Measurements from ENCODE around the gene DENND6A.

DNA sequence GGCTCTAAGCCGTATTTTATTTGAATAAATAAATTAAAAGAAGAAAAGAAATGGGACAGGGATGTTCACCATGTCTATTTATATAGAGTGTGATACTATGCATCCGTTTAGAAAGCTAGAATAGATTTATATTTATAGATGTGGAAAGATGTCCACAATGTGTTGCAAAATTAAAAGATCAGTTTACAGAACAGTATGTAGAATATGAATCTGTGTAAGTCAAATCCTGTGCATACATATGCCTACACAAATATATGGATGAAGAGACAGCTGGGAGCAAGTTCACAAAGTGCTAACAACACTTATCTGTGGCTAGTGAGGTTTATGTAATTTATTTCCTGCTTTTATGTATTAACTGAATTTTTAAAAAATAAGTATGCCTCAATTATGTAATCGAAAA is 37.8 kb upstream of the DENND6A start:
- TF ChIP-seq EP300 (IDR thresholded peaks at IDR 0.05), result no peak
- TF ChIP-seq, protein P1, sequence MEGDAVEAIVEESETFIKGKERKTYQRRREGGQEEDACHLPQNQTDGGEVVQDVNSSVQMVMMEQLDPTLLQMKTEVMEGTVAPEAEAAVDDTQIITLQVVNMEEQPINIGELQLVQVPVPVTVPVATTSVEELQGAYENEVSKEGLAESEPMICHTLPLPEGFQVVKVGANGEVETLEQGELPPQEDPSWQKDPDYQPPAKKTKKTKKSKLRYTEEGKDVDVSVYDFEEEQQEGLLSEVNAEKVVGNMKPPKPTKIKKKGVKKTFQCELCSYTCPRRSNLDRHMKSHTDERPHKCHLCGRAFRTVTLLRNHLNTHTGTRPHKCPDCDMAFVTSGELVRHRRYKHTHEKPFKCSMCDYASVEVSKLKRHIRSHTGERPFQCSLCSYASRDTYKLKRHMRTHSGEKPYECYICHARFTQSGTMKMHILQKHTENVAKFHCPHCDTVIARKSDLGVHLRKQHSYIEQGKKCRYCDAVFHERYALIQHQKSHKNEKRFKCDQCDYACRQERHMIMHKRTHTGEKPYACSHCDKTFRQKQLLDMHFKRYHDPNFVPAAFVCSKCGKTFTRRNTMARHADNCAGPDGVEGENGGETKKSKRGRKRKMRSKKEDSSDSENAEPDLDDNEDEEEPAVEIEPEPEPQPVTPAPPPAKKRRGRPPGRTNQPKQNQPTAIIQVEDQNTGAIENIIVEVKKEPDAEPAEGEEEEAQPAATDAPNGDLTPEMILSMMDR (IDR thresholded peaks at IDR 0.05), result no peak

All from upper lobe of left lung (tissue), 4 donors.